ENCODE measurements around the gene FPR1. TPM values are rescaled to one million over a fixed set of nuclear protein-coding genes. Genes with fewer than 3 reads are reported as not detected.
A peak's percentile ranks its signal among the peaks of the same experiment; 100 is the strongest.

The FPR1 gene
- total RNA-seq (2013): 406 TPM
- polyA plus RNA-seq (1,000 to 10,000 TPM in 1 of 3 donors, 100 to 1,000 TPM in 2; 372 to 1,265 (median 991) TPM), polyA minus RNA-seq (452 and 715 TPM in 2 replicates), total RNA-seq (47.7 to 441 (median 292) reads per million in 11 experiments)

DNA sequence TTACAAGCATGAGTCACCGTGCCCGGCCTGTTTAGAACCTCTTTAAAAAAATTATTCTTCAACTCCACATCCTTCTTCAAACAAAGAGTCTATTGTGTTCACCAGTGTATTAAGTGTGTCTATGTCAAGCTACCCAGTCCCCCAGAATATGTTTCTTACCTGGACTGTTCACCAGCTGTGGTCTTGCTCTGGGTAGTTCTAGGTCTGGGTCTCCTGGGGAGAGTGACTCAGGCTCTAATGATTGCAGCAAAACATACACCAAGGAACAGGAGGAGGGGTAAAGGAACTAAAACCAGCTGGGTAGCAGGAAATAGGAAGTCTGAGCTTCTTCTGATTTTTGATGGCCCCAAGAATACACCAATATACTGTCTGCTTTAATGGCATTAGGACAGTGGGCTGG, at the start of gene FPR1:
FPR1 (minus strand) TSS at position 224 of the 400 bp plus-strand sequence. CDS start 4,884 bp downstream, outside the sequence.
- H3K79me2 ChIP-seq (ENCODE audit: insufficient read depth, low read length): peaks cover 76% of the 10 kb centered on the region
- peaks cover 37% of the 10 kb centered on the region for H4K20me1 ChIP-seq (ENCODE audit: insufficient read depth, low read length)
- H3K9ac ChIP-seq (ENCODE audit: insufficient read depth, low read length, poor library complexity, severe bottlenecking): peak within 1 kb of the TSS; percentile 70
- peak within 1 kb of the TSS; percentile 52 to 100 (median 98) for H3K4me3 ChIP-seq (replicated peaks in 1 of 3; ENCODE audit: low read depth in 2 of 3, low read length in 3 of 3)
- Mint-ChIP-seq H3K9me3 (peaks cover 0 to 6% (median 0%) of the 10 kb centered on the region in 7 donors), H3K27ac (peak within 1 kb of the TSS; percentile 98 to 100 (median 99)), H3K27me3 (ENCODE audit: low read depth in 3 of 3) (peaks cover 0 to under 1% (median 0%) of the 10 kb centered on the region in 3 donors), H3K4me3 (peak within 1 kb of the TSS; percentile 95 to 99), H3K36me3 (peaks cover 30 to 53% of the 10 kb centered on the region in 2 donors), H3K4me1 (peaks cover 89% of the 10 kb centered on the region)
- no CpG with 5 or more reads among the region's 2 CpGs for WGBS (ENCODE audit: insufficient coverage)
- H3K27ac ChIP-seq (ENCODE audit: low read depth in 1 of 2, low read length in 2 of 2): peak within 1 kb of the TSS; percentile 65 to 96
- H3K36me3 ChIP-seq (replicated peaks in 1 of 2; ENCODE audit: control insufficient read depth in 1 of 2, insufficient read depth in 2 of 2, low read length in 2 of 2): peaks cover 4 to 22% of the 10 kb centered on the region in 2 donors
- H3K4me1 ChIP-seq (ENCODE audit: control insufficient read depth in 1 of 2, insufficient read depth in 2 of 2, low read length in 2 of 2): peaks cover 84 to 97% of the 10 kb centered on the region in 2 donors
- peak within 1 kb of the TSS; percentile 97 for H3K4me2 ChIP-seq (replicated peaks; ENCODE audit: extremely low read depth, low read length, poor library complexity, severe bottlenecking)
- H2AFZ ChIP-seq (ENCODE audit: insufficient read depth, low read depth, low read length, poor library complexity, severe bottlenecking): no peak within 1 kb of the TSS
- H3K27me3 ChIP-seq (ENCODE audit: control insufficient read depth in 2 of 2, insufficient read depth in 2 of 2, low read length in 2 of 2): no peaks in the 10 kb centered on the region
- DNase-seq: peak; percentile 89 to 95 (median 92)
- no peaks in the 10 kb centered on the region for H3K9me3 ChIP-seq (replicated peaks in 1 of 2; ENCODE audit: control insufficient read depth in 1 of 2, insufficient read depth in 1 of 2, low read length in 2 of 2)
- intact Hi-C loops (cut with micrococcal nuclease): loop anchor here in 1 of 2 donors (2.0 kb wide), 1 partner anchor 15 kb away; no protein-coding TSS in a partner anchor
- TF ChIP-seq, protein P1, sequence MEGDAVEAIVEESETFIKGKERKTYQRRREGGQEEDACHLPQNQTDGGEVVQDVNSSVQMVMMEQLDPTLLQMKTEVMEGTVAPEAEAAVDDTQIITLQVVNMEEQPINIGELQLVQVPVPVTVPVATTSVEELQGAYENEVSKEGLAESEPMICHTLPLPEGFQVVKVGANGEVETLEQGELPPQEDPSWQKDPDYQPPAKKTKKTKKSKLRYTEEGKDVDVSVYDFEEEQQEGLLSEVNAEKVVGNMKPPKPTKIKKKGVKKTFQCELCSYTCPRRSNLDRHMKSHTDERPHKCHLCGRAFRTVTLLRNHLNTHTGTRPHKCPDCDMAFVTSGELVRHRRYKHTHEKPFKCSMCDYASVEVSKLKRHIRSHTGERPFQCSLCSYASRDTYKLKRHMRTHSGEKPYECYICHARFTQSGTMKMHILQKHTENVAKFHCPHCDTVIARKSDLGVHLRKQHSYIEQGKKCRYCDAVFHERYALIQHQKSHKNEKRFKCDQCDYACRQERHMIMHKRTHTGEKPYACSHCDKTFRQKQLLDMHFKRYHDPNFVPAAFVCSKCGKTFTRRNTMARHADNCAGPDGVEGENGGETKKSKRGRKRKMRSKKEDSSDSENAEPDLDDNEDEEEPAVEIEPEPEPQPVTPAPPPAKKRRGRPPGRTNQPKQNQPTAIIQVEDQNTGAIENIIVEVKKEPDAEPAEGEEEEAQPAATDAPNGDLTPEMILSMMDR (IDR thresholded peaks at IDR 0.05): no peak

GRCh38 chr19:51800473-51801244, 49.0 kb upstream of the FPR1 start:
- TF ChIP-seq, protein P1 (IDR thresholded peaks at IDR 0.05): no peak
- Mint-ChIP-seq H3K4me3 (no peak overlapping the region), H3K4me1 (peaks cover 74% of the 10 kb centered on the region), H3K27me3 (ENCODE audit: low read depth in 3 of 3) (peaks cover 2 to 8% (median 3%) of the 10 kb centered on the region in 3 donors), H3K36me3 (peaks cover 3 to 12% of the 10 kb centered on the region in 2 donors), H3K9me3 (peaks cover 0 to 14% (median 3%) of the 10 kb centered on the region in 7 donors), H3K27ac (peak overlapping the region in 6 of 7 donors; percentile 59 to 96 (median 76))
- no peaks in the 10 kb centered on the region for H3K27me3 ChIP-seq (ENCODE audit: control insufficient read depth in 2 of 2, insufficient read depth in 2 of 2, low read length in 2 of 2)
- peaks cover 68 to 80% of the 10 kb centered on the region in 2 donors for H3K4me1 ChIP-seq (ENCODE audit: control insufficient read depth in 1 of 2, insufficient read depth in 2 of 2, low read length in 2 of 2)
- no peaks in the 10 kb centered on the region for H3K9me3 ChIP-seq (replicated peaks in 1 of 2; ENCODE audit: control insufficient read depth in 1 of 2, insufficient read depth in 1 of 2, low read length in 2 of 2)
- H4K20me1 ChIP-seq (ENCODE audit: insufficient read depth, low read length): no peaks in the 10 kb centered on the region
- intact Hi-C loops (cut with micrococcal nuclease): no loop called here
- H3K36me3 ChIP-seq (replicated peaks in 1 of 2; ENCODE audit: control insufficient read depth in 1 of 2, insufficient read depth in 2 of 2, low read length in 2 of 2): no peaks in the 10 kb centered on the region
- no peak overlapping the region for H3K4me2 ChIP-seq (replicated peaks; ENCODE audit: extremely low read depth, low read length, poor library complexity, severe bottlenecking)
- peak overlapping the region in 1 of 2 donors; percentile 93 for H3K27ac ChIP-seq (ENCODE audit: low read depth in 1 of 2, low read length in 2 of 2)
- H2AFZ ChIP-seq (ENCODE audit: insufficient read depth, low read depth, low read length, poor library complexity, severe bottlenecking): no peak overlapping the region
- H3K9ac ChIP-seq (ENCODE audit: insufficient read depth, low read length, poor library complexity, severe bottlenecking): no peak overlapping the region
- H3K4me3 ChIP-seq (replicated peaks in 1 of 3; ENCODE audit: low read depth in 2 of 3, low read length in 3 of 3): no peak overlapping the region
- no peak for DNase-seq
- 93% methylated on average over 3 of the region's 7 CpGs for WGBS (ENCODE audit: insufficient coverage)
- H3K79me2 ChIP-seq (ENCODE audit: insufficient read depth, low read length): no peaks in the 10 kb centered on the region
